NCI-H526 (cell line): ENCODE results near the gene FMO3.

Experiments used
- DNase-seq, 2 experiments: peaks; one replicate each; lab custom pipeline; 2025; lab: John Stamatoyannopoulos, UW

FMO3 gene

GRCh38 chr1:171159148-171159547 is 68.4 kb downstream of the FMO3 start:
- DNase-seq: no peak

GRCh38 chr1:171160211-171160610 is 69.5 kb downstream of the FMO3 start:
- DNase-seq: no peak

GRCh38 chr1:171160639-171161354 is 70.1 kb downstream of the FMO3 start:
- DNase-seq: no peak

- DNase-seq: no peak
These were observed 70.7 kb downstream of the FMO3 start for GRCh38 chr1:171161431-171161830.

- no peak for DNase-seq
These were observed 75.7 kb downstream of the FMO3 start for GRCh38 chr1:171166361-171166760.
